ENCODE data around the gene TNFRSF4.

TNFRSF4 gene

GRCh38 chr1:1245178-1245816 is 31.3 kb upstream of the TNFRSF4 start:
- DNase-seq: peak; percentile 42

- no peak for DNase-seq
Measured at GRCh38 chr1:1244192-1244811, 30.3 kb upstream of the TNFRSF4 start.

GRCh38 chr1:1243807-1244191 is 29.8 kb upstream of the TNFRSF4 start:
- no peak for DNase-seq

GRCh38 chr1:1243266-1243660 is 29.3 kb upstream of the TNFRSF4 start:
- no peak for DNase-seq

DNA sequence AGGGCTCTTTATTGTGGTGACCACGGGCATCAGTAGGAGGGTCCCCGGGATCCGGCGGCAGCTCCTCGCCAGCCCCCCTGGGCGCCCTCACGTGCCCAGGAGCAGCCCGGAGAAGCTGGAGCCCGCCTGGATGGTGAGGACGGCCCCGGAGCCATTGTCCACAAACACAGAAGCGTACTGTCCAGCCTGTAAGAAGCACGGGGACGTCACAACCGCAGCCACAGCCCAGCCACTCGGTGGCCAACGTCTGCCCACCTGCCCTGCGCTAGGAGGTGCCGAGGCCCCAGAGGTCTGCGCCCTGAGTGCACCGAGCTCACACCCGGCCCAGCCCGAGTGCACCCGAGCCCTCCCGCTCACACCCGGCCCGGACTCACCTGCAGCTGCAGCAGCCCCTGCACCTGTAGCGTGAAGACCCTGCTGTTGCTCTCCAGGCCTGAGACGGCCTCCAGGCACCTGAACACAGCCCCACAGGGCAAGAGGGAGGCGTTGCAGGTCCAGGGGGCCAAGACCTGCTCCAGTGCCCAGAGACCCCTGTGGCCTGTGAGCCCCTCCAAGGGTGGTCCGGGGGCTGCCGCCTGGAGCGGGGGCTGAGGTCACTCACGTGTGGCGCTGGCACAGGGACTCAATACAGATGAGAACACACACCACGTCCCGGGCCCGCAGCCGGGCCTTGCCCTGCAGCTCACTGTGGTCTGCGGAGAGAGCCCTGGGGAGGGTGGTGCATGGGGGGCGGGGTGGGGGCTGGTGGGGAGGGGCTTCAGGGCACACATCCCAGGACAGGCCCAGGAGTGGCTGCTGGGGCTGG is 28.7 kb upstream of the TNFRSF4 start:
- no peak for DNase-seq

DNA sequence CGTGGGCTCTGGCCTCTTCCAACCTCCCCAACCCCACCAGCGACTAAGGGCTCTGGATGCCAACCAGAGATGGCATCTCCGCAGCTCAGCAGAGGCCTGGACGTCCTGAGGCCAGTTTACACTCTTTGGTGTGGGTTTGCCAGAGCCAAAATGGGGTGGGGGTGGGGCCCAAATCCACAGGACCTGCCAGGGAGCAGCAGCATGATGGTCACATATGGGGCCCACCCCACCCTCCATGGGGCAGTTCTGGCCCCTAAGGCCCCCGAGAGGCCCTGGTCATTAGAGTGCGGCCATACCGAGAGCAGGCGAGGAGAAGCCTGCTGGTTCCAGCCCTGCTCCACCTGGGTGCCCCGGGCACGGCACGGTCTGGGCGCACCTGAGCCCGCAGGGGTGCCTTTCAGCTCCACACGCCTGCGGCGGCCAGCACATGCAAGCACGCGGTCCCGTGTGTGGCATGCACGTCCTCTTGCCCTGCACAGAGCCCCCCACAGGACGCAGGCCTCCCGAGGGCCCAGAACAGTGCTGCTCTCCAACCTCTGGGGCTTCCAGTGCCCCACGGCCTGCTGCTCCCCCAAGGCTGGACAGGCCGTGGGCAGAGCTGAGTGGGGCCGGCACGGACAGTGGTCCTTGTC is 27.8 kb upstream of the TNFRSF4 start:
- DNase-seq: no peak

- no peak for DNase-seq
Measured at GRCh38 chr1:1240822-1241587, 27.1 kb upstream of the TNFRSF4 start.

- DNase-seq: no peak
Measured at GRCh38 chr1:1240348-1240732, 26.4 kb upstream of the TNFRSF4 start.

DNA sequence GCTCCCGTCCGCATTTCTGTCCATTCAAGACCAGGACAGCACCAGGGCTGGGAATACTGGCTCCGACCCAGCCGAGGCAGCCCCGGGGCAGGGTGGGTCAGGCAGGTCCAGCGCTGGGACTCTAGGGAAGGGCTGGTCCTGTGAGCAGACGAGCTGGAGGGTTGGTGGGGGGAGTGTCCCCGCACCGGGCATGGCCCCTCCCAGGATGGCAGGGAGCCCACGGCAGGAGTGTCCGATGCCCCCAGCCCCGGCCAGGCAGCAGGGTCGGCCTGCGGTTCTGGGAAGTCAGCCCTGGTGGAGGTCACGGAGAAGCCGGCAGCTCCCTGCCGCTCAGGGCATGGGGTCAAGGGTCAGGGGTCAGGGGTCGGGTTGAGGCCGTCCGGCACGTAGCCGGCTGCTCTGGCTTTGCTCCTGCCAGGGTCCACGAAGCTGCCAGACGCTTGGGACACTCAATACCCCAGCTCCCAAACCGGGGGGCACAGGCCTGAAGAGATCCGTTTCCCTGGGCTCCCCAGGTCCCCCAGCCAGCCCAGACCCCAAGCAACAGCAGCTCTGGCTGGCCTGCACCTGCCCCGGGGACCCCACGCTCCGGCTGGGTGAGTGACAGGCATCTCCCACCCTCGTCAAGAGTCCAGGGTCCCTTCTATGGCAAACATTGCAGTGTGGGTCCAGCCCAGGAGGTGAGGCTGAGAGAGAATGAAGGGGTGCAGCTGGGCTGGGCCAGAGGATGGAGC is 25.8 kb upstream of the TNFRSF4 start:
- no peak for DNase-seq

DNA sequence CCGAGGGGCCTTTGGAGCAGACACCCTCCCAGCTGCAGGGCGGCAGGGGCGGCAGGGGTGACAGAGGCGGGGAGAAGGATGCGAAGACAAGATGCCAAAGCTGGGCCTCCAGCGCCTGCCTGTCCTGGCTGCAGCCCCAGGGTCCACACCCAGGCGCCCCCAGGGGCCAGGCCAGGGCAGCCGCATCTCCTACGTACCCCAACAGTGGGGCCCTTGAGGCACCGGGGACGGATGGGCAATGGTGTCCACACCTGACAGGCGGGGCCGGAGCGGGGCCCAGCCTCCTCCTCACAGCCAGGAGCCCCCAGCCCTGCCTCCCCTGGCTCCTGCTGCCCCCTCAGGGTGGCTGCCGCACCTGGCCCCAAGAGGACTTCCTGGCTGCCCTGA is 25.3 kb upstream of the TNFRSF4 start:
- DNase-seq: no peak

GRCh38 chr1:1238702-1239178 is 24.8 kb upstream of the TNFRSF4 start:
- DNase-seq: no peak

GRCh38 chr1:1237874-1238701 is 24.1 kb upstream of the TNFRSF4 start:
- DNase-seq: no peak

DNA sequence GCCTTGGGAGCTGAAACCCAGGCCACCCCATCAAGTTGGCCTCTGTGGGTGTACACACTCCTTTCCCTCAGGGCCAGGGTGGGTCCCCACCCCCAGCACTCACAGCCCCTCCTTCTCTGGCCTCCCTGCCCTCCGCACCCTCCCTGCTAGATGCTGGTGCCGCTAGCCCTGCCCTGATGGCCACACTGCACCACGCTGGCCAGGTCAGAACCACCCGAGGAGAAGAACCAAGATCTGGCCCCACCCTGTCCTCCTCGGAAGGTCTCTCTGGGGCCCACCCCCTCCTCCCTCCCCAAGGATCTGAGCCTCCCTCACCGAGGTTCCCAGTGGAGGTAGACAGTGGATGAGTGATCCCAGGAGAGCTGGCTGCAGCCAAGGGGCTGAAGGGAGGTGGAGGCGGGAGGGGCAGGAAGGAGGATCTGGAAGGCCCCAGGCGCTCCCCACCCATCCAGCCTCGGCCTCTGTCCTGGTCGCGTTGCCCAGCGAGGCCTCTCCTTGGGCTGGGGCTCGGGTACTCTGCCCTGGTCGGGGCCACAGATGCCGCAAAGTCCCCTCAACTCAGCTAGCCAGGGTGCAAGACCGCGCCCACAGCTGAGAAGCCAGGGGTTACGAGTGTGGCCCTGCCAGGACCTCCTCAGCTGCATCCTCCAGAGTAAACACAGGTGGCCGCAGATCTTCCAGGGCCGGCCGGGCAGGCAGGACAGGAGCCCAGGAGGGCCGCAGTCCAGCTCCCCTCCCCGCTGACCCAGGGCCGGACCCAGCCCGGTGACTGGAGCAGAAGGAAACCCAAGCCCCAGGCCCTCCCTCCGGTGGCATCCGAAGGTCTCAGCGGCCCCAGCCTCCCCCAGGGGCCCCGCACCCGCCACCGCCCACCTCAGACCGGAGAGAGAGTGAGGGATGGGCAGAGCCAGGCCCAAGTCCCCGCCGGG is 23.3 kb upstream of the TNFRSF4 start:
- DNase-seq: no peak

- no peak for DNase-seq
Measured at GRCh38 chr1:1236176-1236763, 22.3 kb upstream of the TNFRSF4 start.

DNA sequence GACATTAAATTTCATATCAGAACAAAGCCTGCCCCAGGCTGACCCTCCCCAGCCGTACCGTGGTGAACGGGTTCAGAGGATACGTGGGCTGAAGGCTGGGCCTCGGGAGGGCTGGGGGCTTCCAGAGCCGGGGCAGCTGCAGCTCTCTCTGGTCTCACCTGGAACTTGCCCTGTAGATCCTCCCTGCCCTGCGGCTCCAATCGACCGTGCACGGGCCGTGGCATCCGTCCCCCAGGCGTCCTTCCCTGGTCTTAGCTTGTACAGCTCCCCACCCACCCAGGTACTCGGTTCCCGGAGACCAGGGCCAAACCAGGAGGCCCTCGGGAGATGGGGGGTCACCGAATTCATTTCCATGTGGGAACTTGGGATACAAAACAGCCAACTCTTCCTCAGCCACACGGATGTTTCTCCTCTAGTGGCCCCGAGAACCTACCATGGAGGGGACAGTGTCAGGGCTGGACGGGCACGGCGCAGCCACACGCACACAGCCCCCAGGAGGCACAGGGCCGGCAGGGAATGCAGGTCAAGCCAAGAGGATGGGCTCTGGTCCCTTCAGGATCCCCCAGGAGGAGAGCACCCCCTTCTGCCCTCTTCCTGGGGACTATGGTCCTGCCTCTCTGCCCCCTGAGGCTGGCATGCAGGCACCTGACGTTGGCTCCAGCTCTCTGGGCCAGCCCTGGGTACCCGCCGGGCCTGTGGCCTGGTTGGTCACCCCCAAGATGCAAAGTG is 21.2 kb upstream of the TNFRSF4 start:
- DNase-seq: no peak

DNA sequence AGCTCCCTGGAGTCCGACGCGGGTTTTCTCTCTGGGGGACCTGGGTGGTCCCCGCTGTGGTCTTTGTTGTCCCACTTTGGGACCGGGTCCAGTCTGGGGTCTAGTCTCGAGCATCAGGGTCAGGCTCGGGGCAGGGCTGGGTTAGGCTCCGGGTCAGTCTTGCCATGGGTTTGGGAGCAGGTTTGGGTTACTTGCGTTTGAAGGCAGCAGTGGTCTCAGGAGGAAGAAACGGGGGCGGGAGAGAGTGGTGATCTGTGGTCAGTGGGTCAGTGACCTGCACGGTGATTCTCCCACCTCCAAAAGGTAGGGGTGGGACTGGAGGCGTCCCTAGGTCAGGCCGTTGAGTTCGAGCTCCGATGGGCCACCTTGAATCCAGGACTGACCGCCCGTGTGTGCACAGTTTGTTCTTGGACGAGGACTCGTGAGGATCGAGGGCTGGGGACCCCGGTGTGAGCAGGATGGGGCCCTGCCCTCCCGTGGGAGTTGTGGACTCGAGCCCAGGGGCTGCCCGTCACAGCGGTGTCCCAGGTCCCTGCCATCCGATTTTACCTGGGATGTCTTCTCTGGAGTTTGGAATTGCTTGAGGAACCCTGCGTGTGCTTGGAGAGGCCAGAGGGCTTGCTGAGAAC is 20.3 kb upstream of the TNFRSF4 start:
- no peak for DNase-seq

DNA sequence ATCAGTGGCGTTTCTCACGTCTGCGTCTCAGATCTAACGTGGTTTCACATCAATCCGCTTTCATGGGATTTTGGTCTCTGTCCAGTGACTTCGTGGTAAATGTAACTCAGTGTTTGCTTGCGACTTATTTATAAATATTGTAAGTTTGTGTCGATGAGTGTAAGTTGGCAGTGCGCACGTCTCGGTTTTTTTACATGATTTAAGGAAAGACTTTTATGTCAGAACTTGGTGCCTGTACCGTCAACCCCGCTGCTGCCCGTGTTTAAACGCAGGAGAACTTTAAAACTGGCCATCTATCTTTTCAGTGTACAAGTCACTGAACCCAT is 19.6 kb upstream of the TNFRSF4 start:
- DNase-seq: no peak

- DNase-seq: no peak
Measured at GRCh38 chr1:1232796-1233566, 19.0 kb upstream of the TNFRSF4 start.
